ENCODE results near the gene MEX3B. TPM values are rescaled to one million over a fixed set of nuclear protein-coding genes. Genes with fewer than 3 reads are reported as not detected.

Gene MEX3B
- total and polyA plus RNA-seq, 9 of the 15 experiments (the other 6 are each of a cell fraction or from before 2014, with no cell fraction given) = 0.94 to 12.8 (median 3.6) TPM

DNA sequence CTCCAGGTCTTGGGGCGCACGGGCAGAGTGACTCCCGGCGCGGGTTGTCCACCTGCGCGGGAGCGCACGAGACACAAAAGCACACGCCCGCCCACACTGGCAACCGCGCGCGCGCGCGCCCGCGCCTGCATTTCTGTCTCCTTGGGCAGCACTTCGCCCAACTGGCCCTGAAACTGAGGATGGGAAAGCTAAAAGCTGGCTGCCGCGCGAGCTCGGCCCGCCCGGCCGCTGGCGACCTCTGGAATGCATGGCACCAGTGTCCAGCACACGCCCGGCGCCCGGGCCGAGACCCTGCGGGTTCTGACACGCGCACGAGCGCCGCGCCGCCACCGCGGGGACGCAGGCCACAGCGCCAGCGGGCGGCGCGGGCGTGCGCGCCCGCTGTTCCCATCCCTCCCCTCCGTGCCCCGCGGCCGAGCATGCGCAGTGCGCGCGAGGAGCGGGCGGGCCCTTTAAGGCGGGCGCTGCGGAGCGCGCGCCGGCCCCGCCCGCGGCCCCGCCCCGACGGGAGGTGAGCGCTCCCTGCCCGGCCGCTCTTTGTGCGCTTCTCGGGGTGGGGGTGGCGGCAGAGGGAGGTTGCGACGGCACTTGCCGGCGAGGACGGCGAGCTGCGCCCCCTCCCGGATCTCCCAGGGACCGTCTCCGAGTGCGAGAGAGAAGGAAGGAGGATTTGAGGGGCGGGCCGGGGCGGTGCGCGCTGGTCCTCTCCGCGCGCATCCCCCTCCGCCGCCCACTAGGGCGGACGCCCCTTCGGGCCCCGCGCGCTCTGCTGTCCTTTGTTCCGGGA is 1.0 kb upstream of the MEX3B start (continued):
- TF ChIP-seq, protein P1, sequence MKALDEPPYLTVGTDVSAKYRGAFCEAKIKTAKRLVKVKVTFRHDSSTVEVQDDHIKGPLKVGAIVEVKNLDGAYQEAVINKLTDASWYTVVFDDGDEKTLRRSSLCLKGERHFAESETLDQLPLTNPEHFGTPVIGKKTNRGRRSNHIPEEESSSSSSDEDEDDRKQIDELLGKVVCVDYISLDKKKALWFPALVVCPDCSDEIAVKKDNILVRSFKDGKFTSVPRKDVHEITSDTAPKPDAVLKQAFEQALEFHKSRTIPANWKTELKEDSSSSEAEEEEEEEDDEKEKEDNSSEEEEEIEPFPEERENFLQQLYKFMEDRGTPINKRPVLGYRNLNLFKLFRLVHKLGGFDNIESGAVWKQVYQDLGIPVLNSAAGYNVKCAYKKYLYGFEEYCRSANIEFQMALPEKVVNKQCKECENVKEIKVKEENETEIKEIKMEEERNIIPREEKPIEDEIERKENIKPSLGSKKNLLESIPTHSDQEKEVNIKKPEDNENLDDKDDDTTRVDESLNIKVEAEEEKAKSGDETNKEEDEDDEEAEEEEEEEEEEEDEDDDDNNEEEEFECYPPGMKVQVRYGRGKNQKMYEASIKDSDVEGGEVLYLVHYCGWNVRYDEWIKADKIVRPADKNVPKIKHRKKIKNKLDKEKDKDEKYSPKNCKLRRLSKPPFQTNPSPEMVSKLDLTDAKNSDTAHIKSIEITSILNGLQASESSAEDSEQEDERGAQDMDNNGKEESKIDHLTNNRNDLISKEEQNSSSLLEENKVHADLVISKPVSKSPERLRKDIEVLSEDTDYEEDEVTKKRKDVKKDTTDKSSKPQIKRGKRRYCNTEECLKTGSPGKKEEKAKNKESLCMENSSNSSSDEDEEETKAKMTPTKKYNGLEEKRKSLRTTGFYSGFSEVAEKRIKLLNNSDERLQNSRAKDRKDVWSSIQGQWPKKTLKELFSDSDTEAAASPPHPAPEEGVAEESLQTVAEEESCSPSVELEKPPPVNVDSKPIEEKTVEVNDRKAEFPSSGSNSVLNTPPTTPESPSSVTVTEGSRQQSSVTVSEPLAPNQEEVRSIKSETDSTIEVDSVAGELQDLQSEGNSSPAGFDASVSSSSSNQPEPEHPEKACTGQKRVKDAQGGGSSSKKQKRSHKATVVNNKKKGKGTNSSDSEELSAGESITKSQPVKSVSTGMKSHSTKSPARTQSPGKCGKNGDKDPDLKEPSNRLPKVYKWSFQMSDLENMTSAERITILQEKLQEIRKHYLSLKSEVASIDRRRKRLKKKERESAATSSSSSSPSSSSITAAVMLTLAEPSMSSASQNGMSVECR (CRISPR knock-in tag; IDR thresholded peaks at IDR 0.05) = 0 out of 2 replicates have a peak, but pooled peaks have one; percentile 18
- no peak for TF ChIP-seq COPS2 (conservative IDR thresholded peaks at IDR 0.05)
- no peak for TF ChIP-seq NCOR1 (IDR thresholded peaks at IDR 0.05)
- TF ChIP-seq FOXA1 (IDR thresholded peaks at IDR 0.05; ENCODE audit: borderline replicate concordance) = no peak
- peak; percentile 57 for TF ChIP-seq POLR2B (IDR thresholded peaks at IDR 0.05; ENCODE audit: low read depth, partially characterized antibody)
- no peak for TF ChIP-seq BCOR (IDR thresholded peaks at IDR 0.05)
- 0 out of 2 replicates have a peak, but pooled peaks have one; percentile 33 for TF ChIP-seq ZNF384 (IDR thresholded peaks at IDR 0.05; ENCODE audit: low read depth, low read length)
- TF ChIP-seq MBD2 (IDR thresholded peaks at IDR 0.05; ENCODE audit: borderline replicate concordance, low read depth) = no peak
- 0 out of 2 replicates have a peak, but pooled peaks have one; percentile 19 for TF ChIP-seq ELF1 (tag; IDR thresholded peaks at IDR 0.05)
- peak; percentile 90 for TF ChIP-seq POLR2G (IDR thresholded peaks at IDR 0.05; ENCODE audit: low read depth, low read length)
- peak; percentile 91 for TF ChIP-seq RB1 (IDR thresholded peaks at IDR 0.05; ENCODE audit: low read depth)
- 0 out of 2 replicates have a peak, but pooled peaks have one; percentile 44 for TF ChIP-seq SIN3B (IDR thresholded peaks at IDR 0.05; ENCODE audit: low read depth)
- peak; percentile 70; the same call in 1 of the 2 replicates for TF ChIP-seq ZFX (CRISPR knock-in tag; IDR thresholded peaks at IDR 0.05)
- TF ChIP-seq ETV6 (IDR thresholded peaks at IDR 0.05; ENCODE audit: borderline replicate concordance in 1 of 2, low read depth in 2 of 2, low read length in 1 of 2) = 0 out of 4 replicates have a peak, but pooled peaks of 1 of the 2 experiments have one; percentile 14
- no peak for TF ChIP-seq ETV6 (CRISPR knock-in tag; IDR thresholded peaks at IDR 0.05; ENCODE audit: borderline replicate concordance)
- TF ChIP-seq, protein P2, sequence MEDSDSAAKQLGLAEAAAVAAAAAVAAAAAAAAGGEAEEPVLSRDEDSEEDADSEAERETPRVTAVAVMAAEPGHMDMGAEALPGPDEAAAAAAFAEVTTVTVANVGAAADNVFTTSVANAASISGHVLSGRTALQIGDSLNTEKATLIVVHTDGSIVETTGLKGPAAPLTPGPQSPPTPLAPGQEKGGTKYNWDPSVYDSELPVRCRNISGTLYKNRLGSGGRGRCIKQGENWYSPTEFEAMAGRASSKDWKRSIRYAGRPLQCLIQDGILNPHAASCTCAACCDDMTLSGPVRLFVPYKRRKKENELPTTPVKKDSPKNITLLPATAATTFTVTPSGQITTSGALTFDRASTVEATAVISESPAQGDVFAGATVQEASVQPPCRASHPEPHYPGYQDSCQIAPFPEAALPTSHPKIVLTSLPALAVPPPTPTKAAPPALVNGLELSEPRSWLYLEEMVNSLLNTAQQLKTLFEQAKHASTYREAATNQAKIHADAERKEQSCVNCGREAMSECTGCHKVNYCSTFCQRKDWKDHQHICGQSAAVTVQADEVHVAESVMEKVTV (CRISPR knock-in tag; IDR thresholded peaks at IDR 0.05) = peak; percentile 79
- 0 out of 2 replicates have a peak, but pooled peaks have one; percentile 7 for TF ChIP-seq TEAD4 (IDR thresholded peaks at IDR 0.05; ENCODE audit: low read length)
- no peak for TF ChIP-seq TEAD4 (CRISPR knock-in tag; IDR thresholded peaks at IDR 0.05; ENCODE audit: borderline replicate concordance)
- no peak for TF ChIP-seq HLTF (IDR thresholded peaks at IDR 0.05)
- TF ChIP-seq ZNF263 (CRISPR knock-in tag; IDR thresholded peaks at IDR 0.05; ENCODE audit: borderline replicate concordance) = 0 out of 2 replicates have a peak, but pooled peaks have one; percentile 9
- TF ChIP-seq NR2C2 (CRISPR knock-in tag; IDR thresholded peaks at IDR 0.05) = no peak
- peak; percentile 73 for TF ChIP-seq NR2C2 (tag; IDR thresholded peaks at IDR 0.05)
- TF ChIP-seq ZNF707 (CRISPR knock-in tag; conservative IDR thresholded peaks at IDR 0.05) = no peak
- TF ChIP-seq NFIC (IDR thresholded peaks at IDR 0.05) = peak; percentile 74
- no peak for TF ChIP-seq STAT5A (IDR thresholded peaks at IDR 0.05; ENCODE audit: borderline replicate concordance, low read length)
